ENCODE data around the gene KPNA5. TPM values are rescaled to one million over a fixed set of nuclear protein-coding genes. Genes with fewer than 3 reads are reported as not detected.

Gene KPNA5
- total RNA-seq, 1 experiment from 2014 or later, result 12.2 TPM

Other genes starting within 250 kb of the KPNA5 start
- 0.21 to 1.4 TPM (median 0.44 TPM) in 3 replicates for gene CALHM6, start 219.8 kb upstream of the KPNA5 start, total RNA-seq (2021)
- 0.07 to 0.11 TPM (median 0.09 TPM) in 3 replicates for gene CALHM5, start 169.6 kb upstream of the KPNA5 start, total RNA-seq (2021)
- not detected in 3 replicates for gene TRAPPC3L, start 135.5 kb upstream of the KPNA5 start, total RNA-seq (2021)
- not detected in 3 replicates for gene CALHM4, start 127.5 kb upstream of the KPNA5 start, total RNA-seq (2021)
- gene RWDD1, start 109.7 kb upstream of the KPNA5 start, total RNA-seq (2021), result 26.2 to 33.8 TPM (median 28.3 TPM) in 3 replicates
- 0.34 to 0.57 TPM (median 0.34 TPM) in 3 replicates for gene RSPH4A, start 64.7 kb upstream of the KPNA5 start, total RNA-seq (2021)
- gene ZUP1, start 12.4 kb upstream of the KPNA5 start, total RNA-seq (2021), result 15.5 to 19.4 TPM (median 16.9 TPM) in 3 replicates
- 1.6 to 3.0 TPM (median 1.6 TPM) in 3 replicates for gene FAM162B, start 84.5 kb downstream of the KPNA5 start, total RNA-seq (2021)
- 0.17 to 0.25 TPM (median 0.23 TPM) in 3 replicates for gene GPRC6A, start 147.9 kb downstream of the KPNA5 start, total RNA-seq (2021)
- 0.11 TPM in 1 of 3 replicates, not detected in the others for gene RFX6, start 196.0 kb downstream of the KPNA5 start, total RNA-seq (2021)